Activated CD4-positive, alpha-beta T cell treated with anti-CD3 and anti-CD28 coated beads for 4 hours (primary cell): Measurements from ENCODE around the gene LCA5L.

Experiments
- DNase-seq, 2 donors: peaks; one replicate each; pipeline ENCODE4 v3.0.0-alpha.2; 2020

The LCA5L gene

GRCh38 chr21:39445321-39446269 lies at the start of gene LCA5L:
LCA5L (minus strand) TSS chr21:39445778; CDS start chr21:39428493, 17,285 bp downstream.
- DNase-seq, result peak; percentile 86 to 87

- no peak for DNase-seq
These were observed 43.9 kb upstream of the LCA5L start for GRCh38 chr21:39489380-39489924.

GRCh38 chr21:39484711-39485276 lies 39.2 kb upstream of the LCA5L start:
- no peak for DNase-seq

GRCh38 chr21:39483917-39484316 lies 38.3 kb upstream of the LCA5L start:
- no peak for DNase-seq

- DNase-seq, result no peak
These were observed 36.3 kb upstream of the LCA5L start for GRCh38 chr21:39481886-39482285.

- no peak for DNase-seq
These were observed 34.7 kb upstream of the LCA5L start for GRCh38 chr21:39480271-39480670.

- no peak for DNase-seq
These were observed 34.2 kb upstream of the LCA5L start for GRCh38 chr21:39479814-39480182.

GRCh38 chr21:39479164-39479813 lies 33.7 kb upstream of the LCA5L start:
- no peak for DNase-seq

- DNase-seq, result no peak
These were observed 29.0 kb upstream of the LCA5L start for GRCh38 chr21:39474611-39475010.

GRCh38 chr21:39472786-39473185 lies 27.2 kb upstream of the LCA5L start:
- DNase-seq, result no peak

- no peak for DNase-seq
These were observed 26.0 kb upstream of the LCA5L start for GRCh38 chr21:39471598-39471997.

GRCh38 chr21:39468559-39468958 lies 23.0 kb upstream of the LCA5L start:
- DNase-seq, result no peak

GRCh38 chr21:39467746-39468145 lies 22.2 kb upstream of the LCA5L start:
- DNase-seq, result no peak

GRCh38 chr21:39466584-39466983 lies 21.0 kb upstream of the LCA5L start:
- no peak for DNase-seq

- DNase-seq, result no peak
These were observed 17.7 kb upstream of the LCA5L start for GRCh38 chr21:39463308-39463707.

- DNase-seq, result no peak
These were observed 15.8 kb upstream of the LCA5L start for GRCh38 chr21:39461419-39461818.

GRCh38 chr21:39456665-39457064 lies 11.1 kb upstream of the LCA5L start:
- DNase-seq, result no peak

- no peak for DNase-seq
These were observed 9.5 kb upstream of the LCA5L start for GRCh38 chr21:39454949-39455668.

GRCh38 chr21:39453571-39454179 lies 8.1 kb upstream of the LCA5L start:
- DNase-seq, result no peak

GRCh38 chr21:39452970-39453342 lies 7.4 kb upstream of the LCA5L start:
- no peak for DNase-seq

GRCh38 chr21:39452207-39452969 lies 6.8 kb upstream of the LCA5L start:
- no peak for DNase-seq
